Activated T-helper 9 cell treated with anti-CD3 and anti-CD28 coated beads, Interleukin-2, amount 50 U/mL, for 16 hours (primary cell): ENCODE results near the gene CNTNAP3.
"Not testable (repeated sequence)": the region's sequence is repeated elsewhere in the genome, so short reads cannot be mapped to it uniquely, and the experiment has no call there.

Experiments
- DNase-seq: peaks from one replicate; pipeline ENCODE4 v3.0.0-alpha.2; 2020; ENCODE audit warnings: low read depth

CNTNAP3 gene

GRCh38 chr9:39287980-39288379 lies at the start of gene CNTNAP3:
Gene CNTNAP3 (minus strand): TSS chr9:39288167. CDS start chr9:39288064, 103 bp downstream.
- DNase-seq: not testable (repeated sequence)

- not testable (repeated sequence) for DNase-seq
These were observed 8.0 kb downstream of the CNTNAP3 start for GRCh38 chr9:39279995-39280394.

- DNase-seq: not testable (repeated sequence)
These were observed 45.5 kb downstream of the CNTNAP3 start for GRCh38 chr9:39242513-39242912.

GRCh38 chr9:39232130-39232991 lies 55.6 kb downstream of the CNTNAP3 start:
- DNase-seq: not testable (repeated sequence)

GRCh38 chr9:39215976-39216375 lies 72.0 kb downstream of the CNTNAP3 start:
- DNase-seq: not testable (repeated sequence)

GRCh38 chr9:39209773-39210172 lies 78.2 kb downstream of the CNTNAP3 start:
- DNase-seq: not testable (repeated sequence)

GRCh38 chr9:39206643-39207042 lies 81.3 kb downstream of the CNTNAP3 start:
- DNase-seq: not testable (repeated sequence)

- DNase-seq: not testable (repeated sequence)
These were observed 82.1 kb downstream of the CNTNAP3 start for GRCh38 chr9:39205842-39206241.

GRCh38 chr9:39200412-39200811 lies 87.6 kb downstream of the CNTNAP3 start:
- DNase-seq: not testable (repeated sequence)

- DNase-seq: not testable (repeated sequence)
These were observed 89.8 kb downstream of the CNTNAP3 start for GRCh38 chr9:39198000-39198709.

GRCh38 chr9:39171370-39171769 lies 116.6 kb downstream of the CNTNAP3 start:
- not testable (repeated sequence) for DNase-seq

GRCh38 chr9:39157714-39158113 lies 130.3 kb downstream of the CNTNAP3 start:
- not testable (repeated sequence) for DNase-seq

GRCh38 chr9:39132826-39133552 lies 155.0 kb downstream of the CNTNAP3 start:
- not testable (repeated sequence) for DNase-seq

- not testable (repeated sequence) for DNase-seq
These were observed 166.6 kb downstream of the CNTNAP3 start for GRCh38 chr9:39121401-39121800.

- DNase-seq: not testable (repeated sequence)
These were observed 176.2 kb downstream of the CNTNAP3 start for GRCh38 chr9:39111746-39112145.

GRCh38 chr9:39108145-39108544 lies 179.8 kb downstream of the CNTNAP3 start:
- DNase-seq: no peak

- not testable (repeated sequence) for DNase-seq
These were observed 190.8 kb downstream of the CNTNAP3 start for GRCh38 chr9:39097208-39097607.

GRCh38 chr9:39085311-39085710 lies 202.7 kb downstream of the CNTNAP3 start:
- DNase-seq: not testable (repeated sequence)

- DNase-seq: not testable (repeated sequence)
These were observed 205.4 kb downstream of the CNTNAP3 start for GRCh38 chr9:39082574-39082973.

GRCh38 chr9:39080081-39080480 lies 207.9 kb downstream of the CNTNAP3 start:
- not testable (repeated sequence) for DNase-seq

- DNase-seq: not testable (repeated sequence)
These were observed 209.2 kb downstream of the CNTNAP3 start for GRCh38 chr9:39078621-39079256.

GRCh38 chr9:39073537-39073936 lies 214.4 kb downstream of the CNTNAP3 start:
- not testable (repeated sequence) for DNase-seq
